Bone marrow (tissue), 2 donors: ENCODE data around the gene FAM107B.
"Not testable (repeated sequence)": the region's sequence is repeated elsewhere in the genome, so short reads cannot be mapped to it uniquely, and the experiment has no call there.

ENCODE experiments used
- DNase-seq, 2 donors: peaks; one replicate each; lab custom pipeline; 2025; lab: John Stamatoyannopoulos, UW

Gene FAM107B

GRCh38 chr10:14664345-14664744 is 110.4 kb downstream of the FAM107B start:
- DNase-seq, result no peak

- DNase-seq, result no peak
Measured at GRCh38 chr10:14661818-14662217, 112.9 kb downstream of the FAM107B start.

GRCh38 chr10:14660831-14661230 is 113.9 kb downstream of the FAM107B start:
- no peak for DNase-seq

- peak; percentile 21 for DNase-seq
Measured at GRCh38 chr10:14659626-14660196, 115.0 kb downstream of the FAM107B start.

- not testable (repeated sequence) for DNase-seq
Measured at GRCh38 chr10:14659137-14659536, 115.6 kb downstream of the FAM107B start.

GRCh38 chr10:14658331-14659127 is 116.2 kb downstream of the FAM107B start:
- DNase-seq, result no peak

GRCh38 chr10:14656052-14656730 is 118.5 kb downstream of the FAM107B start:
- no peak for DNase-seq

GRCh38 chr10:14654821-14655382 is 119.8 kb downstream of the FAM107B start:
- DNase-seq, result no peak

- no peak for DNase-seq
Measured at GRCh38 chr10:14653271-14654161, 121.2 kb downstream of the FAM107B start.

- no peak for DNase-seq
Measured at GRCh38 chr10:14652816-14653215, 121.9 kb downstream of the FAM107B start.

GRCh38 chr10:14652067-14652466 is 122.6 kb downstream of the FAM107B start:
- DNase-seq, result no peak

- no peak for DNase-seq
Measured at GRCh38 chr10:14649739-14650138, 125.0 kb downstream of the FAM107B start.

- no peak for DNase-seq
Measured at GRCh38 chr10:14648946-14649345, 125.8 kb downstream of the FAM107B start.

GRCh38 chr10:14648005-14648765 is 126.5 kb downstream of the FAM107B start:
- DNase-seq, result peak; percentile 39 to 72

- DNase-seq, result no peak
Measured at GRCh38 chr10:14645239-14645960, 129.3 kb downstream of the FAM107B start.

- DNase-seq, result peak in 1 of 2 donors; percentile 2
Measured at GRCh38 chr10:14639637-14640036, 135.1 kb downstream of the FAM107B start.

- DNase-seq, result no peak
Measured at GRCh38 chr10:14635043-14635710, 139.5 kb downstream of the FAM107B start.

GRCh38 chr10:14634572-14634971 is 140.1 kb downstream of the FAM107B start:
- DNase-seq, result not testable (repeated sequence)

- peak in 1 of 2 donors; percentile 20 for DNase-seq
Measured at GRCh38 chr10:14625765-14626525, 148.8 kb downstream of the FAM107B start.
